RPMI8226 (cell line): ENCODE measurements around the gene OPCML.

ENCODE experiments used
- DNase-seq: peaks from one replicate; pipeline ENCODE4 v3.0.0-alpha.2; 2015

OPCML gene

DNA sequence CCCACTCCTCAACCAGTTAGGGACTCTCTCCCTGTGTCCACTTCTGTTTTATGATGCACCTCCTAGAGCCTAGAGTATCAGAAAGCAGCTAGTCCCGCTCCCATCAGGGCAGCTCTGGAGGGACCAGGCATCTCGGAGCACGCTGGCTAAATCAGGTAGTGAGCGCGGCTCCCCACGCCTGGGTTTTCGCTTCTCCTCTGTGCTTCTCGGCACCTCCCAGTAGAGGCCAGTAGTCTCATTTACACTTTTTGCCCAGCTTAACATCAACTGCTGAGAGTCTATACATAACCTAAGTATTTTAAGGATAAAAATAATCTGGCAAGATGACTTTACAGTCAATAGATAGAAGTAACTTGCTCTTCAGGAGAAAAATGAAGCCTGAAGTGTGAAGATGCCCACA is 473.8 kb downstream of the OPCML start:
- no peak for DNase-seq

DNA sequence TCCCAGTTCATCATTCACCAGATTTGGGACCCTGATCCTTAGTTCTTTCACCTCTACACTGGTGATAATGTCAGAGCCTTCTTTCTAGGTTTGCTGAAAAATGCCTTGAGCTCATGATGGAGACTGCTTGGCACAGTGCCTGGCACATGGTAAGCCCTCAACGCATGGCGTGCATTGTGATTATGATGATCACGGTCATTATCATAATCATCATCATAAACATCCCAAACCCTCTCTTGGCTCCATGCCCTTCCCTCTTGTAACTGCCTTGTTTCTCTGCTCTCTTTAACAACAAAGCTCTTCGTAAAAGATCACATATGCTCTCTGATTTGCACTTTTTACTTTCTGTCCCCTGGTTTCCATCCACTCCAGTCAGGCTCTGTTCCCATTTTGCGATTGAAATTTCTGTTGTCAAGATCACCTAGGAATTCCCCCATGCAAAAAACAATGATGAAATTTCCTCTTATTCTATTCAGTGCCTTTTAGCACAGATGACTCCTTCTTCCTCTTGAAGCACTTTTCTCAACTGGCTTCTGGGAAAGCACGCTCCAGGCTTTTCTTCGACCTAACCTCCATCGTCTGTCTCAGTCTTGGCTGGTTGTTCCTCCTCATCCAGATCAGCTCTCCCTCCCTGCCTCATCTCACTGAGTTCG is 479.1 kb downstream of the OPCML start:
- no peak for DNase-seq

- DNase-seq, result no peak
Measured at GRCh38 chr11:133052537-133052936, 479.8 kb downstream of the OPCML start.

DNA sequence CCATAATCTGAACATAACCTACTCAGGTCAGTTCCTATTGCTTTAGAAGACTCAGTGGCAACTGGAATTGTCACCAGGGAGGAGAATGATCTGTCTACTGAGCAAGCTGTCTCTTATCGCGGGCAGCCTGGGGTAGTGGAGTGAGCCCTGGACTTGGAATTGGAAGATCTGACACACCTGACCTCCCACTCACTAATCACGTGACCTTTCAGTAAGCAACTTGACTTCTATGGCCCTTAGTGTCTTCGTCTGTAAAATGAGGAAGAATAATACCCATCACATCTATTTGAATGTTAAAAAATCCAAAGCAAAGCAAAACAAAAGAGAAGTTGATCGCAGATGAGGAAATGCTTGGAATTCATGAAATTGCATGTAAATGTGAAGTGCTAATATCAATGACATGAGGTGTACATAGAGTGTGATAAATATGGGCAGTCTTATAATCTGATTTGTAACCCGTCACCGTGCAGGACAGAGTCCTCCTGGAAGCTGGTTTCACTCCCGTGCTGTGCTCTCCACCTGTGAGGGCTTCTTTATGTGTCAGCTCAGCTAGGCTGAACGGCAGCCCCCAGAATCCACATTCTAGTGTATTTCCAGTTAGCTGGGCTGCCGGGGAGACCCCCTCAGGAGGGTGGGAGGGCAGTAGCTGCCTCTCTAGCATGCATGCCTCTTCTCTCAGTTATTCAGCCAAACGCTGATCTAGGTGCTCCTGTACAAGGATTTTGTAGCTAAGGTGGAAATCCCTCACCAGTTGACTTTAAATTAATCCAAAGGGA is 482.9 kb downstream of the OPCML start:
- no peak for DNase-seq

DNA sequence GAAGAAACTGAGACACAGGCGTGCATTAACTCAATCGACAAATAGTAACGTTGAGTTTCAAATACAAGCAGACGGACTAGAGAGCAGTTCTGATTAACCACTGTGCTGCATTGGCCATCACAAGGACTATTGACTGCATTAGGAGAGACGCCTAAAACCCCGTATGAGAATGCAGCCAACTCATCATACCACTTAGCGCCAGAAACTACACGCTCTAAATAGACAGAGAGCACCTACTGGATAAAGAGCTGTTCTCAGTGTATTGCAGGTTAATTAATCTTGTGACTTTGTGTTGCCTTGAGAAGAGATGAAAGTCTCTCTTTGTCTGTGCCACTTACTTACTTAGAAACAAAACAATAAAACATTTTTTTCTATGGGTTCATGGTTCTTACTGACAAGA is 484.0 kb downstream of the OPCML start:
- DNase-seq, result no peak

- DNase-seq, result no peak
Measured at GRCh38 chr11:133047771-133048115, 484.6 kb downstream of the OPCML start.

GRCh38 chr11:133047036-133047770 is 485.1 kb downstream of the OPCML start:
- no peak for DNase-seq

DNA sequence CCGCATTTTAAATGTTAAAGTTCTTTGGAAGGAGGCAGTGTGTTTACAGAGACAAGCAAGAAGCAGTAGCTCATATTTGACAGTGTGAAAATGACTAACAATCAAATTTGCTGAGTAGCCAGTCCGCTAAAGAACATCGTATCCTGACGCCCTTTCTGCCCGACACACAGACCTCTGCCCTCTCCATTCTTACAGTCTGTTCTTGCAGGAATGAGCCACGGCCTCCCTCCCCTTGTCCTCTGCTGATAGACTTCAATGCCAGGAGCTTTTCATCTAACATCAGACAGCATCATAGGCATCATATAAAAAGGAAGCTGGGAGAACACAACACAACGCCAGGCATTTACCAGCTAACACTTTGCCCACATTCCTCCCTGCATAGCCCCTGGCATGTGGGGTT is 486.0 kb downstream of the OPCML start:
- no peak for DNase-seq

DNA sequence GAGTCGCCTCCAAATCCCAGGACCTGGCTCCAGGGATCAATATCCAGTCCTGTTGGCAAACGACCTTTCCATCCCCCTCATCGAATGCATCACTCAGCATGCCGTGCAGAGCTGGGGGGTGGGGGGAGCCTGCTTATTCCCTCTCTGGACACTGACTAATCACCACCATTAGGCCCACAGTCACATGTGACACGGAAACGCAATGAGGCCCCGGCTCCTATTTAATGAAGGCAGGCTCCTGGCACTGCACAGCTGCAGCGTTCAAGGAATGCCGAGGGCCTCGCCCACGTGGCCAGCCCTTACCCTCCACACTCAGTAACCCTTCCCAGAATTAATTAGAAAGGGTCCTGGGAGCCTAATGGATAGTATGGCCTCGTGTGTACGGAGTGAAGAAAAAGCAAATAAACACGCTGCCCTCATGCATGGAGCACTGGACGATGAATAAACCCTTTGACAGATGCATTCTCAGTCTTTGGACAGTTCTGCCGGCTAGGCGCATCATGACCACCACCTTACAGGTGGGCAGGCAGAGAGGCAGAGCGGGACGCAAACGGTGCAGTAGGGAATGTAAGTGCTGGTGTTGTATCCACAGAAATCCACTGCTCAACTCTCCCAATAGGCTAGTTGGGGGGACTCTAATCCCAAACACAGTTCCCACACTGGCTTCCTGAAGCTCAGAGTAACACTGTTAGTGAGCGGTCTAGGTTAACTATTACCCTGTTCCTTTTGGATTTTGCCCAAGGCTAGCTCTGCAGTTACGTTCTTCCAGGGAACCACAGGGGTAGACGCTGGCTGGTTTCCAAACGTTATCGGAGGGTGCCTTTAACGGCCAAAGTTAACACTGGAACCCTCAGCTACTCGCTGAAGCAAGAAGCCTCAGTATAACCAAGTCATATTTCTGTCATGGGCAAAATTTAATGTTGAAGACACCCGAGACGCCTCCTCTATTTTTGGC is 490.1 kb downstream of the OPCML start:
- DNase-seq, result no peak

DNA sequence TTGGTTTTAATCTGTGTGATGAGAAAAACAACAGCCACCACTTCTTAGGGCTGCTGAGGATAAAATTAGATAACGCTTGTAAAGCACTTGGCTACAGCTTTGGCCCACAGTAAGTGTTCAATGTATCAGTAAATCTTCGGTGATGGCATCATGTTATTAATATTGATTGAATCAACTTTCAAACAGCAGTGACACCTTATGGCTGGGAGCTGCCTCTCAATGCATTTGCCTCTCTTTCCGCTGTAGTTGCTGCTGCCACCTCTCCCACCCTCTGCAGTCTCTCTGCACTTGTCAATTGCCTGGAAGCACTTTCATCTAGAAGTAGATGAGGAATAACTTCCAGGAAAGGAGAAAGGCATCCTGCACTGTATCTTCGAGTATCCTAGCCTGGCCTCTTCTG is 491.1 kb downstream of the OPCML start:
- DNase-seq, result no peak

GRCh38 chr11:133040289-133040900 is 491.9 kb downstream of the OPCML start:
- no peak for DNase-seq

- no peak for DNase-seq
Measured at GRCh38 chr11:133038850-133039249, 493.5 kb downstream of the OPCML start.

DNA sequence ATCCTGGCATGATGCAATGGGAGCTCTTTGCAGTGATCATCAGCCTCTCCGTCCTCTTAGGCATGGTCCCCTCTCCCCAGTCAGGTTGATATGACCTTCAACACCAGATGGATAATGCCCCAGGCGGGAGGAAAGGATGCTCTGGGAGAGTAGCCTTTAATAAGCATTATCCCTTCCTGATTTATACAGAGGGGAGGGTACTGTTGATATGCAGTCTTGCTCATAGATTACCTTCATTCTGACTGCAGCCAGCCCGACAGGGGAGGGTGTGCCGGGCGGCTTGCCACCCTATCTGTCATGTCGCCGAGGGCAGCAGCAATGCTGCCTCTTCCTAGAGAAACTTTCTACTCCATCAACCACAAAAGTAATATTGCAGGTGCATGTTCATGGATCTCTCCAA is 497.4 kb downstream of the OPCML start:
- no peak for DNase-seq

DNA sequence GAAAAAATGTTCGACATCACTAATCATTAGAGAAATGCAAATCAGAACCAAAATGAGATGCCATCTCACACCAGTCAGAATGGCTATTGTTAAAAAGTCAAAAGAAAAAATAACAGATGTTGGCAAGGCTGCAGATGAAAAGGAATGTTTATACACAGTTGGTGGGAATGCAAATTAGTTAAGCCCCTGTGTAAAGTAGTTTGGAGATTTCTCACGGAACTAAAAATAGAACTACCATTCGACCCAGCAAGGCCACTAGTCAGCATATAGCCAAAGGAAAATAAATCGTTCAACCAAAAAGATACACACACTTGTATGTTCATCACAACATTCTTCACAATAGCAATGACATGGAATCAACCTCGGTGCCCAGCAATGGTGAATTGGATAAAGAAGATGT is 503.2 kb downstream of the OPCML start:
- DNase-seq, result no peak

GRCh38 chr11:133026952-133027351 is 505.3 kb downstream of the OPCML start:
- no peak for DNase-seq

DNA sequence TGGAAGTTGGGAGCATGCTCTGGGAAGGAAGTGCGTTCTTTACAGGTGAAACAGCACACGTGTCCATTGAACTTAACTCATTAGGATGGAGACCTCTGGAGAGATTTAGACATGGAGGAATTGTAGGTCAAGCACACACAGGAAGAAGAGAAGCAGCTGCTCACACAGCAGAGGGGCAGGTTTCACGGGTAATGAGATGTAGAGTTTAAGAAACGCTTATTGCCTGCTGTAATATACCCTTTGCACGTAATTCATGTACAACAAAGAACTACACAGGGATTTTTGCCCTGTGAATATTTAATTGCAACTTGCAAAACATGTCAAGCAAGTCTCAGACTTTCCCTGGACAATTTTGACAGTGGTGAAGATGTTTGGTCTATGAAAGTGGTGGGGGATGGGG is 508.0 kb downstream of the OPCML start:
- no peak for DNase-seq

- no peak for DNase-seq
Measured at GRCh38 chr11:133023232-133023631, 509.1 kb downstream of the OPCML start.

- DNase-seq, result no peak
Measured at GRCh38 chr11:133021553-133021952, 510.7 kb downstream of the OPCML start.

DNA sequence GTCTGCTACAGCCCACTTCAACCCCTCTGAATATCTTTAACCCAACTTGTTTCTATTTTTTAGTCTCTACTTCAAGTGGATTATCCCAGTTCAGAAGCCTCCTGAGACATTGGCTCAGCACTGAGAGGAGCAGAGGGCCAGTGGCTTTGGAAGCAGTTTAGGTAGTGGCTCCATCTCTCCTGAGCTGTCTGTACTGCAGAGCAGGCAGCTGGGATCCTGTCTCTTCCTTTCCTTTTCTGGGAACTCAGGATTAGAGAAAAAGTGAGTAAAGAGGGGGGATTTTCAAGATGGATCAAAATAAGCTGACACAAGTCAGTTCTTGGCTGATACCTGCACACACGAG is 512.0 kb downstream of the OPCML start:
- DNase-seq, result no peak

DNA sequence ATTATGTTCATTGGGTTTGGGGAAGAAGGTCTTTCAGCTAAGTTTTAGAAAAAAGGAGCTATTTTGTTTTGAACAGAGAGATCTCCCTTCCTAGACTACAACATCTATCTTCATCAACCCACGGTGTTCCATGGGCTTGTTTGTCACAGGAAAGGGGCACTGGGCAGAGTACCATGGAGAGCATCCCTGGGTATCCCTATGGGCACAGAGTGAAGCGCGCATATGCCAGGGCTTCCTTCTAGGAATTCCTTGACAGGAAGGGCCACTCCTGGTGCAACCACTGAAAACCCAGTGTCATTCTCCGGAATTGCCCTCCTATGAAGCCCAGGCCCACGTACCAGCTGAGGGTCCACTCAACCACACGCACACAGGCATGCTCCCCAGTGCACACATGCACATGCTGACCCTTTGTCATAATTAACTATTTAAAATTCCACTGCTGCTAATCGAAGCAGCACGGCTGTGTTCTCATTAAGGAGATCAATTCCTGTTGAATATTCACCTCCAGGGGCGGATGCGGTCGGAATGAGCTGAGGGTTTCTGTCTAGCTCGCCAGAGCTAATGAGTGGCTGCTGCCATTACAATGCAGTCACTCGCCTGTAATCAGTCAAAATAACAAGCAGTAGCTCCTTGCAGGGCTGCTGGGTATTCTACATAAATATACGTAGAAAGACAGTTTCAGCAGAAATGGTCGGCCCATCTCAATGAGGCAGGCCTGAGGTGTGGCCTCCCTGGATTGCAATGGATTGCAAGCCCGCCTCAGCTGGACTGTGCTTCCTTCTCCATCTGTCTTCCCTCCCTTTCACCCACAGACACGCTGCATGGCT is 512.5 kb downstream of the OPCML start:
- no peak for DNase-seq

- no peak for DNase-seq
Measured at GRCh38 chr11:133015457-133015856, 516.8 kb downstream of the OPCML start.

GRCh38 chr11:133014337-133014736 is 518.0 kb downstream of the OPCML start:
- no peak for DNase-seq
